Coronary artery (tissue), 2 donors: Measurements from ENCODE around the gene CHMP1A.
"Not testable (repeated sequence)": the region's sequence is repeated elsewhere in the genome, so short reads cannot be mapped to it uniquely, and the experiment has no call there.

Source experiments
- DNase-seq: peaks from one replicate; pipeline ENCODE4 v3.0.0-alpha.2; 2017; ENCODE audit warnings: low spot score
- H3K27ac ChIP-seq, 2 donors: fragments of 200-600 bp; sonication (generic); one replicate each; pipeline ENCODE4 v1.5.1; 2016 to 2019
- H3K4me3 ChIP-seq: fragments of 200-600 bp; sonication (generic); 2 replicates; pipeline ENCODE4 v1.5.1; 2016; ENCODE audit warnings: mild to moderate bottlenecking, moderate library complexity
- CTCF ChIP-seq: fragments of 200-600 bp; sonication (generic); IDR thresholded peaks from one replicate; pipeline ENCODE4 v1.5.1; 2019; ENCODE audit warnings: antibody characterized with exemption

The CHMP1A gene

GRCh38 chr16:89685916-89686315 lies 28.4 kb upstream of the CHMP1A start:
- DNase-seq = no peak
- Histone ChIP-seq H3K27ac (no peak overlapping the region), H3K4me3 (peak overlapping the region; percentile 91)
- TF ChIP-seq CTCF = no peak

- Histone ChIP-seq H3K4me3 (no peak overlapping the region), H3K27ac (no peak overlapping the region)
- no peak for DNase-seq
- TF ChIP-seq CTCF = no peak
These were observed 20.8 kb upstream of the CHMP1A start for GRCh38 chr16:89678258-89678657.

GRCh38 chr16:89672177-89672941 lies 14.9 kb upstream of the CHMP1A start:
- TF ChIP-seq CTCF = no peak
- Histone ChIP-seq H3K4me3 (no peak overlapping the region), H3K27ac (peak overlapping the region in 1 of 2 donors; percentile 28)
- no peak for DNase-seq

GRCh38 chr16:89671565-89671964 lies 14.1 kb upstream of the CHMP1A start:
- not testable (repeated sequence) for H3K27ac ChIP-seq

GRCh38 chr16:89670496-89671431 lies 13.3 kb upstream of the CHMP1A start:
- TF ChIP-seq CTCF = no peak
- Histone ChIP-seq H3K4me3 (no peak overlapping the region), H3K27ac (no peak overlapping the region)
- DNase-seq = no peak

More at GRCh38 chr16:89671565-89671964, 14.1 kb upstream of the CHMP1A start:
- DNase-seq, H3K4me3 ChIP-seq: not testable (repeated sequence)

- no peak overlapping the region for H3K4me3 ChIP-seq
- no peak for DNase-seq
- TF ChIP-seq CTCF = no peak
- H3K27ac ChIP-seq = no peak overlapping the region
These were observed 12.2 kb upstream of the CHMP1A start for GRCh38 chr16:89669755-89670154.

- H3K4me3 ChIP-seq = no peak overlapping the region
These were observed 11.3 kb upstream of the CHMP1A start for GRCh38 chr16:89668790-89669158.

More at GRCh38 chr16:89668790-89669158, 11.3 kb upstream of the CHMP1A start:
- DNase-seq = no peak
- TF ChIP-seq CTCF = no peak
- H3K27ac ChIP-seq = no peak overlapping the region
